Measurements from ENCODE around the gene PLEKHA4.
A peak's percentile ranks its signal among the peaks of the same experiment; 100 is the strongest.
"Not testable (repeated sequence)": the region's sequence is repeated elsewhere in the genome, so short reads cannot be mapped to it uniquely, and the experiment has no call there.

The PLEKHA4 gene

DNA sequence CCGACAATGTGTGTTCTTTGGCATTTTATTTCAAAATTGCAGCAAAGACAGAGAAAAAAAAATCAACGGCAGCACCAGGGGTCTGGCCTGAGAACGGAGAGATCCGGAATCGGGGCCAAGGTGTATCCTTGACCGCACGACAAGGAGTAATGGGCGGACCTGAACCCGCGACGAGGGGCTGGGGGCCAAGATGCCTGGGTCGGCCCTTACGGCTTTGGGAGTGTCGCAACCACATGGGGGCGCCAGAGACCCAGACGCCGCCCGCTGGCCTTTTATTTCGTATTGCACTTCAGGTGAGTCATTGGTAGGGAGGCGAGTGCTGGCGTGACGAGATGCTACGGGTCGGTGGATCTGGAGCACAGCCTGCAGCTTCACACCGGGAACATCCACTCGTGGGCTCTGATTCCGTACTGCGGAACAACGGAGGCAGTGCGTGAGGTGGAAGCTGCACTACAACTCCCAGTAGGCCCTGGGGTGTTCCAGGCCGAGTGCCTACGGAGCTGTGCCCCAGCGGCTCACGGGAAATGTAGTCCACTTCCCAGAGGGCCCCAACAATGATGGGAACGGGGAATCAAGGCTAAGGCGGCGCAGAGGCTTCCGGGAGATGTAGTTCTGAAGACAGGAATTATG, 73.2 kb downstream of the PLEKHA4 start:
- DNase-seq, result peak; percentile 76

DNA sequence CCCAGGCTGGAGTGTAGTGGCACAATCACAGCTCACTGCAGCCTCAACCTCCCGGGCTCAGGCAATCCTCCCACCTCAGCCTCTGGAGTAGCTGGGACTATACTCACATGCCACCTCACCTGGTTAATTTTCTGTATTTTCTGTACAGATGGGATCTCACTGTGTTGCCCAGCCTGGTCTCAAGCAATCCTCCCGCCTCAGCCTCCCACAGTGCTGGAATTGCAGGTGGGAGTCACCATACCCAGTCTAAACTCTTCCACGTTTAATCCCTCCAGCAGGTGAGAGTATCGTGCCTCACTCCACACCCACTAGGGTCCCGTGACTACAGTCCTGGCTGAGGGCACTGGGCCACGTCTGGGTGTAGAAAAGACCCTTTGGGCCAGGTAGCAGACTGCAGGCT, 74.1 kb downstream of the PLEKHA4 start:
- DNase-seq, result no peak

DNA sequence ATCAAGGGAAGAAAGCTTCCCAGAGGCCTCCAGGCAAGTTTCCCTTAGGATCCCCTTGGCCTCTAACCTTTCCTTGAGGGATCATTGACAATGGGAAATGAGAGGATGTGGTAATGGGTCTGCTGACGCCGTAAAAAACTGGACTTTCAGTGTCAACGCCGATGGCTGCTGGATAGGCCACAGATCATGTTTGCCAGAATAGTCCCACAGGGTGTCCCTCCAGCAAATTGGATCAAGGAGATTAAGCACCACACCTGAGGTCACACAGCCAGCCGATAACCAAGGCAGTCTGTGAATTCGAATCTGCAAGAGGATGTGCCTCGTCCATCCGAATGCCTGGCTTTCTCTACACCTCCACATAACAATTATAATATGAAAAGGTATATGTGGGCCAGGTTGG, 75.1 kb downstream of the PLEKHA4 start:
- no peak for DNase-seq

DNA sequence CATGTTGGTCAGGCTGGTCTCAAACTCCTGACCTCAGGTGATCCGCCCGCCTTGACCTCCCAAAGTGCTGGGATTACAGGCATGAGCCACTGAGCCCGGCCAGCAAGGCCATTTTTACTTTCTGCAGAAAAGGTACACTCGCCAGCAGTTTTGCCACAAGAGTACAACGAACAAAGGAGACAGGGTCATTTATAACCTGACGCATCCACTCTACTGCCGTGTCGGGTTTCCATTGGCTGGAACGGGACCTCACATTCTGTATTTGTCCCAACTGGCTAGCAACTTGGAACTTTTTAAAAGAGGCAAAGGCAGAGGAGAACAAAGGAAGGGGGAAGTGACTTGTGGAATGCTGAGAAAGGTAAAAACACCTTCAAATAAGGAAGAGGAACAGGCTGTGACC, 81.1 kb downstream of the PLEKHA4 start:
- DNase-seq, result not testable (repeated sequence)

All from SHP77 treated with DMSO at 0.1 percent for 48 hours (cell line).